ENCODE measurements around the gene COL4A3.

- TF ChIP-seq POLR2AphosphoS5 (IDR thresholded peaks at IDR 0.05; ENCODE audit: low read depth, low read length) = no peak
- TF ChIP-seq REST (IDR thresholded peaks at IDR 0.05; ENCODE audit: insufficient read depth in 1 of 2, low read depth in 2 of 2, low read length in 2 of 2) = no peak
- TF ChIP-seq SIN3A (IDR thresholded peaks at IDR 0.05; ENCODE audit: borderline replicate concordance, insufficient read depth, low read length) = no peak
- no peak for TF ChIP-seq TAF1 (IDR thresholded peaks at IDR 0.05; ENCODE audit: borderline replicate concordance, insufficient read depth, low read length)
Measured at GRCh38 chr2:227293531-227293930, 129.1 kb downstream of the COL4A3 start.

All from PFSK-1 (cell line).